ENCODE results near the gene DNAH6. TPM values are rescaled to one million over a fixed set of nuclear protein-coding genes. Genes with fewer than 3 reads are reported as not detected.

Gene DNAH6
- total RNA-seq, 1 donor from 2014 or later = 0.05 TPM

DNA sequence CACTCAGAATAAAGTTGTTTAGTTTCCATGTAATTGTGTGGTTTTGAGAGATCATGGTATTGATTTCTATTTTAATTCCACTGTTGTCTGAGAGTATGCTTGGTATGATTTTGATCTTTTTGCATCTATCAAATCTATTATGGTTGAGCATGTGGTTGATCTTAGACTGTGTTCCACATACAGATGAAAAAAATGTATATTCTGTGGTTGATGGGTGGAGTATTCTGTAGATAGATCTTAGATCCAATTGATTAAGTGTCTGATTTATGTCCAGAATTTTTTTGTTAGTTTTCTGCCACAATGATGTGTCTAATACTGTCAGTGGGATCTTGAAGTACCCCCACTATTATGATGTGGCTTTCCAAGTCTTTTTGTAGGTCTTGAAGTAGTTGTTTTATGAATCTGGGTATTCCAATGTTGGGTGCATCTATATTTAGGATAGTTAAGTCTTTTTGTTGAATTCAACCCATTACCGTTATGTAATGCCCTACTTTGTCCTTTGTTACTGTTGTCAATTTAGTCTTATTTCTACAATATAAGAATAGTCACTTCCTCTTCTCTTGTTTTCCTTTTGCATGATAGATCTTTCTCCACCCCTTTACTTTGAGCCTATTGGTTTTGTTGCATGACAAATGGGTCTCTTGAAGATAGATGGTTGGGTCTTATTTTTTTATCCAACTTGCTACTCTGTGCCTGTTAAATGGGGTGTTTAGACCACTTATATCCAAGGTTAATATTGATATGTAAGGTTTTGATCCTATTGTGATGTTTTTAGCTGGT, 262.8 kb downstream of the DNAH6 start:
- DNase-seq (ENCODE audit: missing footprints) (no peak), ATAC-seq (no peak)
- intact Hi-C loops (cut with DNase I) = no loop called here

DNA sequence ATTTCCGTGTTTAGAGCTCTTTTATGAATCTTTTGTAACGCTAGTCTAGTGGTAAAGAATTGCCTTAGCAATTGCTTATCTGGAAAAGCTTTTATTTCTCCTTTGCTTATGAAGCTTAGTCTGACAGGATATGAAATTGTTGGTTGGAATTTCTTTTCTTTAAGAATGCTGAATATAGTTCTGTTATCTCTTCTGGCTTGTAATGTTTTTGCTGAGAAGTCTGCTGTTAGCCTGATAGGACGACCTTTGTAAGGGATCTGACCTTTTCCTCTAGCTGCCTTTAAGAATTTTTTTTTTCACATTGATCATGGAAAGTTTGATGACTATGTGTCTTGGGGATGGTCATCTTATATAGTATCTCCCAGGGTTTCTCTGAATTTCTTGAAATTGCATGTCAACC, 263.5 kb downstream of the DNAH6 start:
- intact Hi-C loops (cut with DNase I) = no loop called here
- no peak for DNase-seq (ENCODE audit: missing footprints)
- no peak for ATAC-seq

- DNase-seq (ENCODE audit: missing footprints) (no peak), ATAC-seq (no peak)
- intact Hi-C loops (cut with DNase I) = no loop called here
Observed at GRCh38 chr2:84781942-84782716, 265.8 kb downstream of the DNAH6 start.

DNA sequence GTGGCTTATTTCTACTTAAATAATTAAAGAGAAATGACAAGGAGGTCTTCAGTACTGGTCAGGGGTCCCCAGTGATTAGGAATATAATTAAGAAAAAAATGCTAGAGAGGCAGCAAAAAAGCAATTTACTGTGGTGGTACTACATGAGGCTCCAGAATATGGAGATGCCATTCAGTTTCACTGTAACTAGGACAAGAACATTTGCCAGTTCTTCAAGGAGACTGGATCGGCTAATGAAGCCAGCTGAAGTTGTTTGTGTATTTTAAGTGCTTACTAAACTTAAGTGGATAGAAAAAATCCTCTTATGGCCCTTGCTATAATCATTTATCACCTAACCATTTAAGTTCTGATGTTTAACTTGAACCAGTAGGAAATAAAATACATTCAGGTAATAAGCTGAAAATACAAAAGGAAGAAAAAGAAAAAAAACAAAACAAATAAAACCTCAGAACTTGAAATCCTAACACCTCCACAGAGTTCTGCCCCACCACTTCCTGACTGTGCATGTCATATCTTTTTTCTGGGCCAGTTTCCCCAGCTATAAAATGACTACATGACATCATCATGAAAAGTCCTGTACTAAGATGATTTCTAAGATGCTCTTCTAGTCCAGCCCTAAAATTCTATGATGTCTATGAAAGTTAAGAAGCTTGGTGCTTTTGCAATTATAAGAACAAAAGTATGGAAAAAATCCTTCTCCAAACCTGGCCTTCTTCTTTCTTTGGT, 266.6 kb downstream of the DNAH6 start:
- no peak for ATAC-seq
- no peak for DNase-seq (ENCODE audit: missing footprints)
- intact Hi-C loops (cut with DNase I) = no loop called here

GRCh38 chr2:84785950-84786349, 269.7 kb downstream of the DNAH6 start:
- DNase-seq (ENCODE audit: missing footprints) (no peak), ATAC-seq (no peak)
- intact Hi-C loops (cut with DNase I) = no loop called here

GRCh38 chr2:84786601-84787000, 270.3 kb downstream of the DNAH6 start:
- intact Hi-C loops (cut with DNase I) = no loop called here
- DNase-seq (ENCODE audit: missing footprints) = no peak
- ATAC-seq = no peak

- intact Hi-C loops (cut with DNase I) = no loop called here
- ATAC-seq (no peak), DNase-seq (ENCODE audit: missing footprints) (no peak)
Observed at GRCh38 chr2:84788027-84788426, 271.7 kb downstream of the DNAH6 start.

GRCh38 chr2:84788498-84788897, 272.2 kb downstream of the DNAH6 start:
- intact Hi-C loops (cut with DNase I) = no loop called here
- ATAC-seq = no peak
- no peak for DNase-seq (ENCODE audit: missing footprints)

DNA sequence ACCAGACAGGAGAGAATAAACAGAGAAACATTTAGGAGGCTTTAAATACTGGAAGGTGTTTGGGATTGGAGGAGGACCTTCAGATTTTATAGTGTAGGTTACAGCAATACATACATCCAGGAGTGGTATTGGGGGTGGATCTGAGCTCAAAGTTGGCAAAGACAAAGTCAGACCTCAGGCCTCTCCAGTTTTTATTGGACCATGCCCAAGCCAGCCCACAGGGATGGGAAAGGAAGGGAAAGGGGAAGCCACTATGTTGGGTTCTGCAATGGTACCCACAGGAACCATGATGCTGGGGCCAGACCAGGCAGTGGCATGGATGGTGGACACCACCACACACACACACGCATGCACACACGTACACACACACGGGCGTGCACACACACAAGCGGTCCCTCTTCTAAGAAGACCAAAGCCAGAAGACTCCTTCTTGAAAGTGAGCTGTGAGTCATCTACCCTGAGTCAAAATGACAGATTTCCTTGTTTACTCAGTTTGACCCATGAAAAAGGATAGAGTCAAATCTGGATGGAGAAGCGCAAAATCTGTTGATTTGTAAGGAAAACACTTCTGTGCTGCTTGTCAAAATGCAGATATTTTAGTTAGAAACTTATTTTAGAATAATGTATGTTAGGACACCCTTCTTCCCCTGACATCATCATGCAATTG, 276.7 kb downstream of the DNAH6 start:
- intact Hi-C loops (cut with DNase I) = no loop called here

DNA sequence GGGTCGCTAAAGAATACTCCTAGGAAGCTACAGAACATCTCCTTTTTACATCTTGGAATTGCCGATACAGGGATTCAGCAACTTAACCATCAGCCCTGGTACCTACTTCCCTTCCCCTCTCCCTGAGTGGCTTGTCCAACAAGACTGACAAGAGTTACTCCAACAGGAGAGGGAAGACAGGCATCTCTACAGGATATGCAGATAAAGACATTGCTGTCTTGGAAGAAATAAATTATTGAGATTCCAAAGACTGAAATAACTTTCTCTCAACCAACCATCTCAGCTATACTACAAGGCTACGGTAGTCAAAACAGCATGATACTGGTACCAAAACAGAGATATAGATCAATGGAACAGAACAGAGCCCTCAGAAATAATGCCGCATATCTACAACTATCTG, 277.3 kb downstream of the DNAH6 start:
- no peak for ATAC-seq
- intact Hi-C loops (cut with DNase I) = no loop called here

More for the DNA sequence above, 276.7 kb downstream of the DNAH6 start:
- DNase-seq (ENCODE audit: missing footprints) (no peak), ATAC-seq (no peak)

DNA sequence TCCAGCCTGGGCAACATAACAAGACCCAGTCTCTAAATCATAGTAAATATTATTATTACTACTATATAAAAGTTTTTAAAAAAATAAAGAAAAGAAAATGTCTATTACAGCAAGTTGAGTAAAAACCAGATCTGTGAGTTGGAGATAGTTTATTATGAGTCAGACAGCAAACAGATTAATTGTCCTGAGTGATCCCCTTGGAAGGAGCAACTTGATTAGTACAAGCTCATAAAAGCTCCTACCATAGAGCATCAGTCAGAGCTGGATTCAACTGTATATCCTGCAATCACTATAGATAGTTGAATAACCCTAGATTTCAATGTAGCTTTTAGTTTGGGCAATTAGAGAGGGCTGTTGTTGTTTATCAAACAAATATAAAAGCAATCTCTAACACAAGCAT, 280.5 kb downstream of the DNAH6 start:
- no peak for DNase-seq (ENCODE audit: missing footprints)
- ATAC-seq = no peak
- intact Hi-C loops (cut with DNase I) = no loop called here

More for the DNA sequence above, 277.3 kb downstream of the DNAH6 start:
- DNase-seq (ENCODE audit: missing footprints) = no peak

- DNase-seq (ENCODE audit: missing footprints) = no peak
- intact Hi-C loops (cut with DNase I) = no loop called here
- ATAC-seq = no peak
Observed at GRCh38 chr2:84797271-84797670, 281.0 kb downstream of the DNAH6 start.

GRCh38 chr2:84799772-84800171, 283.5 kb downstream of the DNAH6 start:
- DNase-seq (ENCODE audit: missing footprints) (no peak), ATAC-seq (no peak)
- intact Hi-C loops (cut with DNase I) = no loop called here

DNA sequence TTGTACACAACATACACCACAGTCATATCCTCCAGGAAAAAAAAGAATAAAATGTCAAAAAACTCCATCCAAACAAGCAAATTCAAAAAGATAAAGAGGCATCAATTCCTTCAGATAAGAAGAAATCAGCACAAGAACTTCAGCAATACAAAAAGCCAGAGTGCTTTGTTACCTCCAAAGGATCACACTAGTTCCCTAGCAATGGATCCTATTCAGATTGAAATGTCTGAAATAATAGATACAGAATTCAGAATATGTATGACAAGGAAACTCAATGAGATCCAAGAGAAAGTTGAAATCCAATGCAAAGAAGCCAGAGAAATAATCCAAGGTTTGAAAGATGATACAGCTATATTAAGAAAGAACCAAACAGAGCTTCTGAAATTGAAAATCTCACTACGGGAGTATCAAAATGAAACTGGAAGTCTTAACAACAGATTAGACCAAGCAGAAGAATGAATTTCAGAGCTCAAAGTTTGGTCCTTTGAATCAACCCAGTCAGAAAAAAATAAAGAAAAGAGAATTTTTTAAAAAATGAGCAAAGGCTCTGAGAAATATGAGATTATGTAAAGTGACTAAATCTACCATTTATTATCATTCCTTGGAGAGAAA, 284.0 kb downstream of the DNAH6 start:
- no peak for DNase-seq (ENCODE audit: missing footprints)
- no peak for ATAC-seq
- intact Hi-C loops (cut with DNase I) = no loop called here

- ATAC-seq = no peak
- intact Hi-C loops (cut with DNase I) = no loop called here
- DNase-seq (ENCODE audit: missing footprints) = no peak
Observed at GRCh38 chr2:84801811-84802210, 285.5 kb downstream of the DNAH6 start.

- intact Hi-C loops (cut with DNase I) = no loop called here
- no peak for ATAC-seq
- no peak for DNase-seq (ENCODE audit: missing footprints)
Observed at GRCh38 chr2:84805250-84805958, 289.1 kb downstream of the DNAH6 start.

- intact Hi-C loops (cut with DNase I) = no loop called here
Observed at GRCh38 chr2:84807063-84807485, 290.8 kb downstream of the DNAH6 start.

GRCh38 chr2:84808279-84808678, 292.0 kb downstream of the DNAH6 start:
- no peak for ATAC-seq
- intact Hi-C loops (cut with DNase I) = no loop called here
- DNase-seq (ENCODE audit: missing footprints) = no peak

More at GRCh38 chr2:84807063-84807485, 290.8 kb downstream of the DNAH6 start:
- ATAC-seq (no peak), DNase-seq (ENCODE audit: missing footprints) (no peak)

Data from Right ventricle myocardium inferior (tissue), 1 donor.